Measurements from ENCODE around the gene MED26.

MED26 gene

DNA sequence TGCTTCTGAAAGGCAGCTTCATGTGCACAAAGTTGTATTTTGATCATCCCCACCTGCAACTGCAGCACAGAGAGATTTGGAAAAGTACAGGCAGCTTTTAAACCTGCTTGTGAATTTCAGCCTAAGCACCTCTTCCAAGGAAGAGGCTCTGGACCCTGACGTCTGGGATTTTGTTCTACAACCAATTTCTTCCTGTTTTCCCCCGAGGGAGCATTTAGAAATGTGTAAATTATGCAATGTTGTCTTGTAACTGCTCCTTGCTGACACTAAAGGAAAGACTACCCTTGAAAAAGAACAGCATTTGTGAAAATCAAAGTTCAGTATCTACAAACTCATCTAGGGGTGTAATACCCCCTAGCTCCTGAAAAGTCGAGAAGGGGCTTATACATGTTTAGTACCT is 15.4 kb downstream of the MED26 start:
- DNase-seq (ENCODE audit: low read depth in 2 of 2) = no peak

DNA sequence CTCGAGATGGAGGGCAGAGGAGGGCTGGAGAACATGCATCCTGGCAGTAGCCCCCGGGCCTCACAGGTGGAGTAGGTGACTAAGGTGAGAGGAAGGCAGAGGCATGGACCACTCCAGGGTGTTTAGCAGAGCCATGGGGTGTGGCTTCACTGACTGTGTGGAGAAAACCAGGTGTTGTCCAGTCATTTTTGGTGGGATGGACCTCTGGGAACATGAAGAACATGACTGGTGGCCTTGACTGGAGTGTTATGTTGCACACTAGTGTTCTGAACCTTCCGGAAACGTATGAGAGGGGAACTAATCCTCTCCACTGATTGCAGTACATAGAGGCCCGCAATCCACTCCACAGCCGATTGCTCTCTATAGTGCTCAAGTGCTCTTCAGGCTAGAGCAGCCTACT is 16.9 kb downstream of the MED26 start:
- no peak for DNase-seq (ENCODE audit: low read depth in 2 of 2)

DNA sequence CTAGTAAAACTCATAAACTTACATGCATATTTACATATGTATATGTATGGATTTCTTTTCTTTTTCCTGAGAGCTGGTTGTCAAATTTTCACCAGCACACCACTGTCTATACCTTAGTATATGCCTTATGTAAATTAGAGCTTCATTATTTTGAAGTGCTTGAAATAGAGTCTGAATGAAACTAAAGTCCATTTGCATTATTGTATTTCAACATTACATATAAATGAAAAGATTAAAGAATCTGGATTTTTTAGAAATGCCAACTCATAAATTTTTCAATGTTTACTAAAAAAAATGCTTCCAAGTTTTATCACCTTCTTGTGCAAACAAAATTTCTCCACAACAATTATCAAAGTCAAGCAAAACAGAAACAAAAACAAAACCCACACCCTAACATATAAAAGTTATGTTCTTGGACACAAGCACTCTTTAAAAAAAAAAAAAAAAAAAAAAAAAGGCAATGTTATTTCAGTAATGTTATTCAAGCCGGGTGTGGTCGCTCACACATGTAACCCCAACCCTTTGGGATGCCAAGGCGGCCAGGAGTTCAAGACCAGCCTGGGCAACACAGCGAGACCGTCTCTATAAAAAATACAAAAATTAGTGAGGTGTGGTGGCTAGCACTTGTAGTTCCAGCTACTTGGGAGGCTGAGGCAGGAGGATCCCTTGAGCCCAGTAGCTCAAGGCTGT is 18.3 kb downstream of the MED26 start:
- DNase-seq (ENCODE audit: low read depth in 2 of 2) = no peak

DNA sequence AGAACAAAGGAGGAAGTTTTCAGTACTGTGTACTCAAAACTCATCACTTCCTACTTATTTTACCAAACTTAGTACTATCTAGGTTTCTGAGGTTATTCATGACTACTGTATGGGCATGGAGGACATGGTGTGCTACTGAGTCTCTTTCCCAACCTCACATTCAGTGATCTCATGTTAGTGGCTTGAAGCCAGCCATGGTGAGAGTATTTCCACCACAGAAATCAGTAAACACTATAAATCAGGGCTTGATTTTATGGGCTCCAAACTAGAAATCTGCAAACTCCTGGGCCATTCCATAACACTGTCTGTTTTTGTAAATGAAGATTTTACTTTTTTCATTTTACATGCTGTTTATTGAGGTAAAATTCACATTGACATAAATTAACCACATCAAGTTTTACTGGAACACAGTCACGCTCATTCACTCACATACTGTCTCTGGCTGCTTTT is 19.7 kb downstream of the MED26 start:
- no peak for DNase-seq (ENCODE audit: low read depth in 2 of 2)

DNA sequence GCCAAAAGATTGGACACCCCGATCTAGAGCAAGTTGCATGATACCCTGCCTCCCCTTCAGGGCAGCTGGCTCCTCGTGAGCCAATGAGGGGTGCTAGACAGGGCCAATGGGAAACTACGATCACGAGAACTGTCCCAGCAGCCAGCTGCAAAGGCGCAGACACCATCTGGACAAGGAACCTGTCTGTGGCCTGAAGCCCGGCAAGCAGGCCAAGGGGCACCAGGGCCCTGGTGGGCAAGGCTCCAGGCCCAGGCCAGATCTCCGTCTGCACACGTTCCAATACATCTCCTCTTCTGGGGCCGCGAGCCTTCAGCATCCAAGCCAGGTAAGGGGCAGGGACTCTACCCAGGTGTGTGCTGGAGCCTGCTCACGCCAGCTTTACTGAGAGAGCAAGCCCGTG is 20.2 kb downstream of the MED26 start:
- no peak for DNase-seq (ENCODE audit: low read depth in 2 of 2)

DNA sequence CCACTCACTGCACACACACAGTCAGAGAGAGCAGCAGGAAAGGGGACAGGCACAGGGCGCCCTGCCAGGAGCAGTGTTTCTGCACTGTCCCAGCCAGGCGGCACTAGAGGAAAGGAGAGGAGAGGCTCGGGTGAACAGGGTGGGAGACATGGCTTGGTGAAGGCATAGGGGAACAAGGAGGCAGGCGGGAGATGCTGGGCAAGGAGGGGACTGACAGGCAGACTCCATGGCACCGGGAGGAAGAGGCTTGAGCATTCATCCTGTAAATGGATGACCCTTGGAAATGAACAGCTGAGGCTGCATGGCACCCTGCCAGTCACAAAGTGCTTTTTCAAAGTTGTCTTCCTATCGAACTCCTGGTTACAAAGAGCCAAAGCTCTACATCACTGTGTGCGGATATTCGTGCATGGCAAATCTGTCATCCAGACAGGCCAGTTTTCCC is 22.4 kb downstream of the MED26 start:
- no peak for DNase-seq (ENCODE audit: low read depth in 2 of 2)

DNA sequence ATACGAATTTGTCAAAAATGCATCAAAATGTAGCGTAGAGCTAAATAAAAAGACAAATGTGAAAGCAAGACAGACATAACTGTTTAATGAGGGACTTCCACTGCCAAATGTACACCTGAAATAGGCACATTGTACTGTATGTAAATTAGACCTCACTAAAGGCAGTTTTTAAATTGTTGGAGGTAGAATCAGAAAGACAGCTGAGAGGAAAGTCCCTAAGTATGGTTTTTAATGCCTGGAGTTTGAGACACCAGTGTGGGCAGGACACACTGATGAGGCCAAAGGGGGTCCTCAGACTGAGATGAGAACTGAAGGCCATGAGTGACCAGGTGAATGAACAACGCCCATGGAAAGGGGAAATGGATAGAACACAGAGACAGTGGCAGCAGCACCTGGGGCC is 22.9 kb downstream of the MED26 start:
- DNase-seq (ENCODE audit: low read depth in 2 of 2) = no peak

DNA sequence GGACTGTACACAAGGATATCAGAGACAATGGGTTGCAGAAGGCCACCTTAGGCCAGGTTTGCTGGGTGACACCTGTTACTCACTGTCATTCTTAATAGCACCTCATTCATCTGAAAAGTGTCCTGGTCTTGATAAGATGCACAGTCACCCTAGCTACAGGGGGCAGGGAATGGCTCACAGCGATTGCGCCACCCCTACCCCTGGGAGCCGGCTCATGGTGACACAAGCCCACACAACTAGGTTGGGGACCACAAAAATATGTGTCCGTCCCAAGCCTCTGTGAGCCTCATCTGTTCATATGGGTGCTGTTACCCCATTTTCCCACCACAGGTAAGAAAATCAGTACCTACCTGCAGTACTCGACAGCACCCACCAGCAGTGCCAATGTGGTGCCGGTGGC is 23.4 kb downstream of the MED26 start:
- DNase-seq (ENCODE audit: low read depth in 2 of 2) = no peak

DNA sequence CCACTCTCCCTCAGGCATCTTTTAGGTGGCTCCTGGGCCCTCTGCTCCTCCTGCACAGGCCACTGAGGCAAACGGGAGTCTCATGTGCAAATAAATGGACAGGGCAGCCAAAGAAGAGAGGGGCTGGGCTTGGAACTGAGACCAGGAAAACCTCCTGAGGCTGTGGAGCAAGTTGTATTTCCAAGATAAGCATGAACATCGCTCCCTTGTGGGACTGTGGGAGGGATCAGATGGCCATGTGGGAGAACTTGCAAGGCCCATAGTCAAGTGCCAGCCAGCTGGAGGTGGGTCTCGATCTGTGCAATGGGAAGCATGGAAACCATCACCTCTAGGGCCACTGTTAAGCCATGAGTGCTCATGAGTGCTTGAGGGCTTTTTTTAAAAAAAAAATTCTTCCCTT is 24.9 kb downstream of the MED26 start:
- no peak for DNase-seq (ENCODE audit: low read depth in 2 of 2)

DNA sequence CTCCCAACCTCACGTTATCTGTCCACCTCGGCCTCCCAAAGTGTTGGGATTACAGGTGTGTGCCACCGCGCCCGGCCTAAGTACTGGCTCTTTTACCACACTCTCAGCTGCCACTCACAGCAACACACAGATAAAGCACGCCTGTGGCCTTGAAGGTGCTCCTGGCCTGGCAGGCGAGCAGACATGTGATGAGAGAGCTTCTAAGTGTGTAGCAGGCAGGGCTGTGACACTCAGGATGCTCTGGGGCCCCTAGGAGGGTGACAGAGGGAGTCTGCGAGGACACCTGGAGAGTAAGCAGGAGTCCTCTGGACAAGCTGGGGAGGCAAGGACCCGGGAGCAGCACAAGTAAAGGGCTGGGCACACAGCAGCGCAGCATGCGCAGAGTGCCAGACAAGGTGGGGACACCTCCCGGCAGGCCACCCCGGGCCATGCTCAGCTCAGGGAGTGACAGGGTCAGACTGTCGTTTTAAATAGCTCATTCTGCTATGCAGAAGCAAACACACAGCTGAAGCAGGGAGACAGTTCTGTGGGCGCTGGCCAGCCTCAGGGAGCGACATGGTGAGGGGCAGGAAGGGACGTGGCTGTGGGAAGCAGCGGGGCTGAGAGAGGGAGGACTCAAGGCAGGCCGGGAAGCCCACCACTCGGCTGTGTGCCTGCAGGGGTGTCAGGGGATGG is 26.5 kb downstream of the MED26 start:
- DNase-seq (ENCODE audit: low read depth in 2 of 2) = no peak

DNA sequence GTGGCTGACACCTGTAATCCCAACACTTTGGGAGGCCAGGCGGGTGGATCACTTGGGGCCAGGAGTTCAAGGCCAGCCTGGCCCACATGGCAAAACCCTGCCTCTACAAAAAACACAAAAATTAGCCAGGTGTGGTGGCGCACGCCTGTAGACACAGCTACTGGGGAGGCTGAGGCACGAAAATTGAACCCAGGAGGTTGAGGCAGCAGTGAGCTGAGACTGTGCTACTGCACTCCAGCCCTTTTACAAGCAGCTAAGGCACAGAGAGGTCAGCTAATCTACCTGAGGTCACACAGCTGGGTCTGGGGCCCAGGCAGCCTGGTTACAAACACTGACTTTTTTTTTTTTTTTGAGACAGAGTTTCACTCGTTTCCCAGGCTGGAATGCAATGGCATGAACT is 27.2 kb downstream of the MED26 start:
- DNase-seq (ENCODE audit: low read depth in 2 of 2) = no peak

DNA sequence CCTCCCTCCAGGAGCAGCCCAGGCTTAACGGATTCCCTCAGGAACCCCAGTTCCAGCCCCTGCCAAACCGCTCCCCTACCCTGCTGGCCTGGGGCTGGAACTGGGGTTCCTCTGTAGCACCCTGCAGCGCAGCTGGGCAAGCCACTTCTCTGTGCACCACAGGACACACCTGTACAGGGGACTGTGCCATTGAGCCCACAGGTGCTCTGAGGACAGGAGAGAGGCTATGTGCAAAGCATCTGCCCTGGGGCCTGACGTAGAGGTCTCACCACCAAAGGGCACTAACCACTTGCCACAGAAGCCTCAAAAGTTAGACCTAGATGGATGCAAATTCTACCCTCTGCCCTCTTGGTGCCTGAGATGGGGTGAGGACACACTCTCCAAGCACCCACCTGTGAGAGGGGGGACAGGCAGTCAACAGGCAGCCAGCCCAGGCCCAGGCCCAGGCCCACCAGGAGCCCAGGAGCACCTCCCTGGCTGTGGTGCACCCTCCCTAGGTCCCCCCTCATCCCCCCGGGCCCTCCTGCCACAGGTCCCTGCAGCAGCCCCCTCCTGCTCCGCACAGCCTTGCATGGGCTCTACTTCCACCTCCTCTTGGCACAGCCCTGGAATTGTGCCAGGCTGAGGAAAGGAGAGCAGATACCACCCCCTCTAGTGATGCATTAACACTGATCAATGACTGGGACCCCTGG is 28.2 kb downstream of the MED26 start:
- no peak for DNase-seq (ENCODE audit: low read depth in 2 of 2)

DNA sequence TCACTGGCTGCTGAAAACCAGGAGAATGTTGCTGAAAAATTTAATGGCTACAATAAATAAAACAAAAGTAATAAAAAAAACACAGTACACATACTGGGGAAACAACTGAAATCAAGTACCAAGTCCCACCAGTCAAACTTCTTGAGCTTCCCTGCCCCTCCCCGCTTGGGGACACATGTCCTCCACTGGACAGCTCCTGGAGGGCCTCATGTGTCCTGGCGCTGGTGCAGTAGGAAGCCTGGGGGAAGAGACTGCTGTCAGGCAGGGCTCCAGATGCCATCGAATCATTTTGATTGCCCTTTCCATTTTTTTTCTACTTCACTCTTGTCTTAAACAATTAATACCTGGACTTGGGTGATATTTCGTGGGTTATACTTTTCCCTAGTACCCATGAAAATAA is 29.2 kb downstream of the MED26 start:
- no peak for DNase-seq (ENCODE audit: low read depth in 2 of 2)

DNA sequence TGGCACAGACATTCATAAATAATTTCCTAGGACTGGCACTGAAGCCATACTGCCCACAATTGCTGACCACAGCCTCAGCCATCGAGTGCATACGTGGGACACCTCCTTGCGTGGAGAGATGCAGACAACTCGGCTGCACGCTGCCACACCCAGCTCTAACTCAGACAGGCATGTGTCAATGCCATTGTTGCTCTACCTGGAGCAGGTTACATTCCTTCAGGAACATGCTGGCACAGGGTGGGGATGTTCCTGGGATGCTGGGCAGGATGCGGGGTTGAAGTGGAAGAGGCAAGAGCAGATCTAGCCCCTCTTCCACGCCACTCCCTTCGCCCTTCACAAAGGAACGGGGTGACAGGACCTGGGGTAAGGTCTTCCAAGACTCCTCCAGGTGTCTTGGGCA is 31.6 kb downstream of the MED26 start:
- no peak for DNase-seq (ENCODE audit: low read depth in 2 of 2)

DNA sequence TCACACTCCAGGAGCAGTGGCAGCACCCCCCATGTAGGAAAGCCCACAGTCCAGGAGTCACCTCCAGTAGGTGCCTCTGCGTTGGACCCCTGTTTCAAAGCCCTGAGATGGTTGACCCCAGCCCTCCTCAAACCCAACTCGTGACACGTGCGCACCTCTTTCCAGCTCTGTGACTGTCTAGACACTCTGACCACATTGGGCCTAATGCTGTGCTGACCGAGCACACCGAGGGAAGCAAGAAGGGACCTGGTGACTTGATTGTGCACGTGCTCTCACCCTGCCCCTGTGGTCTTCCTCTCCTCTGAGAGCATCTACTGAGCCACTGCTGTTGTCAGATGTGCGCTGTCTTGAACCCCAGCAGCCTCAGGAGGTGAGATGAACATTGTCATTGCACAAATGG is 32.9 kb downstream of the MED26 start:
- DNase-seq (ENCODE audit: low read depth in 2 of 2) = no peak

DNA sequence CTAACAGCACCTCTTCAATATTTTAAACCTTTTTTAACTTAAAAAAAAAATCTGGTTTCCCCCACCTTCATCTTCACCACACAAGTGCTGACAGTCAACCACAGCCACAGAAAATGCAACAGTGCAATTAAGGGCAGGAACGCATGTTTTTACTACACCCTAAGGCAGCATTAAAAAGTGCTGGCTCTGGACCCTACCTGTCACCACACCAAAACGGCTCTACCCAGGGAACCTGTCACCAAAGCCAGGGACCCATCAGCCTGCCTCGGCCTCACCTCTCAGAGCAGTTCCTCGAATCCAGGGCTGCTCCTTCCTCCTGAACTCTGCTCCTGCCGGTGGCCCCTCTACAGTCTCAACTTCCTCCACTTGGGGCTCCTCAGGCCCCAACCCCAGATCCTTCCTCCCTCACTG is 33.3 kb downstream of the MED26 start:
- DNase-seq (ENCODE audit: low read depth in 2 of 2) = no peak

DNA sequence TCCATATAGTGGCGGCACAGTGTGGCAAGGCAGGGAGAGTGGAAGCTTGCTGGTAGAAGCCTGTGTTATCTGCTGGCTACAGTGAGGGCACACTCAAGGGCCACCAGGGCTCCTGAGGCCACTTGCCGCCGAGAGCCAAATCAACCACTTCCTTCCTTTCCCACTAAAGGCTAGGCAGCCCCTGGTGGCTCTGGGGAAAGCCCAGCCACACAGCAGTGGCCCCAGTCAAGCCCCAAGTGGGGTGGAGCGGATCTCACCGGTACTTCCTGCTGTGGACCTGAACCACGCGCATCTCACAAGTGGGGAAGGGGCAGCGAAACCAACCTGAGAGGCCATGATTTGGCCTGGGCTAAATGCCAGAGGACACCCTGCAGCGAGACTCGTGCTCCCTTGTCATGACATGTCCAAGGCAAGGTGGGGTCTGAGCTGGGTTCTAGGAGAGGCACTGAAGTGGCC is 33.8 kb downstream of the MED26 start:
- DNase-seq (ENCODE audit: low read depth in 2 of 2) = no peak

DNA sequence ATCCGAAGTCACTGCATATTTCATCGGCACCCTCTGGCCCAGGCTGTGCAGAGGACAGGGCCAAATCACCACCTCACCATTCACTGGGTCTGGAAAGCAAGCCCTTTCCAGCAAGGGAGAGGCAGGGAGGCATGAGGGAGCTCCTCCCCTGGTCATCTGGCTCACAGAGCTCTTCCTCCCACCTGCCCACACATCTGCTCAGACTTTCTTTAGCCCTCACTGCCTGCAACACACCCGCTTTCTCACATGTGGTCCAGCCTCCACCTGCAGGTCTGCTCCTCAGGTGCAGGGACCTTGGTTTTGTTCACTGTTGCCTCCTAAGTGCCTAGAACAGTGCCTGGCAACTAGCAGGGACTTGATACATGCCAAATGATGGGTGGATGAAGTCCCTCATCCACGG is 34.8 kb downstream of the MED26 start:
- no peak for DNase-seq (ENCODE audit: low read depth in 2 of 2)

DNA sequence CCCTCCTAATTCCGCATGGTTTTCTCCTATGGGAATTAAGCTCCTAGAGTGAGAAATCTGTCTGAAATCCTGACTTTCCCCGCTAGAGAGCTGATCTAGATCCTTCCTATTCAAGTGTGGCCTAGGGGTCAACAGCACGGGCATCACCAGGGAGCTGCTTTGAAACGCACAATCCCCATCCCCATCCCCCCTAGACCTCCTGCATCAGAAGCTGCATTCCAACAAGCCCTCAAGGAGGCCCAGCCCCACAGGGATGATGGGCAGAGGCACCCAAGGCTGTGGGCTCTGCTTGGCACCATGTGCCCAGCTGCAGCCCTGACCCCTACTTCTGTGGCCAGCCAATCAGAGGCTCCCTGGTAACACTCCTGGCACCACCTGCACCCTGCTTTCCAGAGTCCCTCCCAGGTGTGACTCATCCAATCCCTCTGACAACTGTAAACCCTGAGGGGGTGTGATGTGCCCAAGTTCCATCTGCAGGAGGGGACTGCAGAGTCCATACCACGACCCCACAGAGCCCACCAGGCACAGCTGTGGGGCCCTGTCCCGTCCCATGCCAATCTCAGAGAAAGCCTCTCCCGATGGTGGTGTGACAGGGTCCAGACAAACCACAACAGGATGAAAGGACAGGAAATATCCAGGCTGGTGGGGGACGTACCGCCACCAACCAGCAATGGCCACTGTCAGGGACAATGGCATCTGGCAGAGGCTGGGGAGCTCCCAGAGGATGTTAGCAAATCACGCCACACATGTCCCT is 36.0 kb downstream of the MED26 start:
- no peak for DNase-seq (ENCODE audit: low read depth in 2 of 2)

DNA sequence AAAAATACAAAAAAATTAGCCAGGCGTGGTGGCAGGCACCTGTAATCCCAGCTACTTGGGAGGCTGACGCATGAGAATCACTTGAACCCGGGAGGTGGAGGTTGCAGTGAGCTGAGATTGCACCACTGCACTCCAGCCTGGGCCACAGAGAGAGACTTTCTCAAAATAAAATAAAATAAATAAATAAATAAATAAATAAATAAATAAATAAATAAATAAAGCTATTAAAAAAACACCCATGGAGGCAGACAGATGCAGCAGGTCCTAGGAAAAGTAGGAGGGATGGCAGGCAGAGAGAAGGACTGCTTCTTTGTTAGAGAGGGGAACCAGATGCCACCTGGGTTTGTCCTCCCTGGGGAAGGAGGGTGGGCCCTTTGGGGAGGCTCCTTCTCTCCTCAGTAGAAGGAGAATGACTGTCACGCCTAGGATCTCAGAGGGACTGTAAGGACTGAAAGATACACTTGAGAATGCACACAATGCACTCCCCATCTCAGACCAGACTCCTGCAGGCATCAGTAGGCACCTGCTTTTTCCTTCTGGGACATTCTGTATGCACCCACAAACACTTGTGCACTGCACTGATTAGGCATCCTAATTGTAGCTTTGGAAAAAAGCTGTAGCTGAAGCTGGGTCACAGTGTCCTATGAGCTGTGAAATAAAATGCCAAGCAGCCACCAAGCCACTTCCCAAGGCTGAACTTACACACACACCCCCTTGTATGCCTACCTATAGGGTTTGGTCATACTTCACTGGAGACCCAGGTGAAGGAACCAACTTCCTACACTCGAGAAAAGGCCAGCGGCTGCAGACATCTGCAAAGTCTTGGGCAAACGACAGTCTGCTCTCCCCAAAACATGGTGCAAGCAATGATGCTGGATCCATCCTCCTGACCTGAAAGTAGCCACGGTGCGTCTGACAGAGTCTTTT is 36.9 kb downstream of the MED26 start:
- DNase-seq (ENCODE audit: low read depth in 2 of 2) = no peak

DNA sequence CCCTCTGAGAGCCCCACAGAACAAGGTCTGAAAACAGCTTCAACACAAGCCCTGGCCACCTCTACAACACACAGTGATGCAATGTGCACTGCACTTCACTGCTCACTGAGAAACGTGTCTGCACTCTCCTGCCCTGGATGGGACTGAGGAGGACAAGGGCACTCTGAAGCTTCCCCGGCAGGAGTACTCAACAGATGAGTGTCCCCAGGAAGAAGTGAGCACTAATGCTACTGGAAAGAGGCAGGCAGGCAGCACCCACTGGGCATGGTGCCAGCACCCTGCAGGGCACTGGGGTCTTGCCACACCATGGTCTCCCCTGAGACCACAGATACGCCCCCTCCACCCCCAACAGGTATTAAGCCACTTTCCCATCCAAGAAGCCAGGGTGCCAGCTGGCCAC is 38.1 kb downstream of the MED26 start:
- DNase-seq (ENCODE audit: low read depth in 2 of 2) = no peak

Measured in activated CD8-positive, alpha-beta memory T cell treated with anti-CD3 and anti-CD28 coated beads for 4 hours (primary cell).